Tibial nerve (tissue), 4 donors: ENCODE results near the gene HMX1. TPM values are rescaled to one million over a fixed set of nuclear protein-coding genes. Genes with fewer than 3 reads are reported as not detected.

ENCODE experiments used
- DNase-seq, 2 donors: peaks; one replicate each; pipeline ENCODE4 v3.0.0-alpha.2; 2019; ENCODE audit warnings: low spot score in 2 of 2
- H3K27ac ChIP-seq, 4 donors: fragments of 200-600 bp; sonication (generic) in 3 of 4; one replicate each; pipeline ENCODE4 v1.5.1; 2017 to 2019; ENCODE audit warnings: mild to moderate bottlenecking in 1 of 4
- H3K27me3 ChIP-seq, 2 donors: fragments of 200-600 bp; sonication (generic) in 1 of 2; one replicate each; pipeline versions ENCODE4 v1.5.1 to v1.6.0; 2017 to 2019
- H3K36me3 ChIP-seq, 3 donors: fragments of 200-600 bp; sonication (generic); one replicate each; pipeline ENCODE4 v1.5.1; 2018 to 2019
- H3K4me1 ChIP-seq, 4 donors: fragments of 200-600 bp; sonication (generic) in 3 of 4; one replicate each; pipeline ENCODE4 v1.5.1; 2017 to 2019
- H3K4me3 ChIP-seq, 4 donors: fragments of 200-600 bp; sonication (generic) in 3 of 4; one replicate each; pipeline ENCODE4 v1.5.1; 2017 to 2019; ENCODE audit warnings: mild to moderate bottlenecking in 1 of 4, moderate library complexity in 1 of 4
- H3K9me3 ChIP-seq, 4 donors: fragments of 200-600 bp; sonication (generic) in 3 of 4; one replicate each; pipeline ENCODE4 v1.5.1; 2017 to 2019
- EP300 ChIP-seq, 2 donors: sonication (generic); formaldehyde crosslinking; IDR thresholded peaks; one replicate each; pipeline ENCODE4 v1.6.1; 2017; ENCODE audit warnings: antibody characterized with exemption in 2 of 2, mild to moderate bottlenecking in 1 of 2
- POLR2A ChIP-seq, 2 donors: fragments of 450-650 bp; IDR thresholded peaks; one replicate each; pipeline ENCODE4 v1.6.1; 2017; ENCODE audit warnings: antibody characterized with exemption in 2 of 2, mild to moderate bottlenecking in 2 of 2, moderate library complexity in 2 of 2
- WGBS, 2 donors: methylation state at CpG; one replicate each; pipeline ENCODE4 v1.1.5; 2018; 5-methylcytosine and 5-hydroxymethylcytosine counted together
- total RNA-seq, 4 donors: library from RNA; depleted of rRNA; stranded (reverse); fragments of >200 nt; gene quantifications; one replicate each; pipeline ENCODE4 v1.1.0, GENCODE V29; 2016
- TF ChIP-seq, protein P1 (sequence below), 5 experiments: fragments of 200-600 bp in 3 of 5; fragments of 450-650 bp in 2 of 5; sonication (generic) in 3 of 5; IDR thresholded peaks; one replicate each; pipeline ENCODE4 v1.5.1; 2016 to 2019; ENCODE audit warnings: antibody characterized with exemption in 5 of 5, mild to moderate bottlenecking in 3 of 5, moderate library complexity in 2 of 5

HMX1 gene
- total RNA-seq, 4 donors from 2014 or later, result 0.21 TPM; not detected in 3

DNA sequence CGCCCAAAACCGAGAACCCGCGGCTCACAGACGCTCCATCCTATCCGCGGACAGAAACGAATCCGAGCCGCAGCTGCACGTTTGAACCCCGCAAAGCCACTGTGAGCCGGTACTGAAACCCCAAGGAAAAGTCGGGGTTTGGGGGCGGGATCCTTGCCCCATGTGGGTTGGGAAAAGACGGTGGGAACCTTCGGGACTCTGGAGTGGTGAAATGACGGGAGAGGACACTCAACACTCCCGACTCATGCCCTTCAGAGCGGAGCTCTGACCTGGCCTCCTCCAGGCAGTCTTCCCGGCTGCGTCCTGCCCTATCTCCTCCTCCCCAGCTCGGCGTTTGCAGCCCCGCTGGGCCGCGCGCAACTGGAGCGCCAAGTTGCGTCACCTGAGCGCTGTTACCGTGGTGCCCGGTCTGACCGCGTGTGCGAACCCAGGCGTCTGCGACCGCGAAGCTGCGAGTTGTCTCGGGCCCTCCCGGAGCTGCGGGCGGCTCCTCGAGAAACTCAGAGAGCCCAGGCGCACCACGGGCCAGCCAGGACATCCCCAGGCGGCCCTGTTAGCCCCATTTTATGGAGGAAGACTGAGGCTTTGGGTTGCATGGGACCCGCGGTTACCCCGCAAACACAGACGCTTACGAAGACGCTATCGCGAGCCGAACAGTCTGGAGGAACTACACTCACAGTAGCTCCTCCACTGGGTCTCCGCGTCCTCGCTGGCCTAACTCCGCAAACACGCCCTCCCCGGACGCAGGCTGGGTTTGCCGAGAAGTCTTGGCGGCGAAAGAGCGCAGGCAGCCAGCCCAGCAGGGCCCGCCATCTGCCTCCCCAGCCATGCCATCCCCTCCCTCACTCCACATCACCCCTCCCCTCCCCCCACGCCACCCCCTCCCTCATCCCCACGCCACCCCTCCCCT, 20.3 kb upstream of the HMX1 start:
- Histone ChIP-seq H3K27me3 (peaks cover 0 to 76% of the 10 kb centered on the region in 2 donors), H3K27ac (no peak overlapping the region), H3K4me1 (peaks cover 0 to 29% (median 0%) of the 10 kb centered on the region in 4 donors), H3K4me3 (no peak overlapping the region), H3K36me3 (no peaks in the 10 kb centered on the region), H3K9me3 (peaks cover 0 to 13% (median 0%) of the 10 kb centered on the region in 4 donors)
- no peak for DNase-seq
- TF ChIP-seq POLR2A (IDR thresholded peaks at IDR 0.05) (no peak), EP300 (IDR thresholded peaks at IDR 0.05) (no peak)
- TF ChIP-seq, protein P1, sequence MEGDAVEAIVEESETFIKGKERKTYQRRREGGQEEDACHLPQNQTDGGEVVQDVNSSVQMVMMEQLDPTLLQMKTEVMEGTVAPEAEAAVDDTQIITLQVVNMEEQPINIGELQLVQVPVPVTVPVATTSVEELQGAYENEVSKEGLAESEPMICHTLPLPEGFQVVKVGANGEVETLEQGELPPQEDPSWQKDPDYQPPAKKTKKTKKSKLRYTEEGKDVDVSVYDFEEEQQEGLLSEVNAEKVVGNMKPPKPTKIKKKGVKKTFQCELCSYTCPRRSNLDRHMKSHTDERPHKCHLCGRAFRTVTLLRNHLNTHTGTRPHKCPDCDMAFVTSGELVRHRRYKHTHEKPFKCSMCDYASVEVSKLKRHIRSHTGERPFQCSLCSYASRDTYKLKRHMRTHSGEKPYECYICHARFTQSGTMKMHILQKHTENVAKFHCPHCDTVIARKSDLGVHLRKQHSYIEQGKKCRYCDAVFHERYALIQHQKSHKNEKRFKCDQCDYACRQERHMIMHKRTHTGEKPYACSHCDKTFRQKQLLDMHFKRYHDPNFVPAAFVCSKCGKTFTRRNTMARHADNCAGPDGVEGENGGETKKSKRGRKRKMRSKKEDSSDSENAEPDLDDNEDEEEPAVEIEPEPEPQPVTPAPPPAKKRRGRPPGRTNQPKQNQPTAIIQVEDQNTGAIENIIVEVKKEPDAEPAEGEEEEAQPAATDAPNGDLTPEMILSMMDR (IDR thresholded peaks at IDR 0.05), result no peak
- 4 to 5% methylated on average over 58 of the region's 72 CpGs for WGBS, 2 donors

- H3K4me3 ChIP-seq, result no peak overlapping the region
- H3K4me1 ChIP-seq, result peaks cover 0 to 29% (median 0%) of the 10 kb centered on the region in 4 donors
- 7 to 19% methylated on average over 8 to 14 of the region's 15 CpGs for WGBS, 2 donors
- TF ChIP-seq EP300 (IDR thresholded peaks at IDR 0.05) (no peak), POLR2A (IDR thresholded peaks at IDR 0.05) (no peak)
- TF ChIP-seq, protein P1 (IDR thresholded peaks at IDR 0.05), result no peak
- peaks cover 0 to 79% of the 10 kb centered on the region in 2 donors for H3K27me3 ChIP-seq
- H3K9me3 ChIP-seq, result peaks cover 0 to 20% (median 0%) of the 10 kb centered on the region in 4 donors
- no peaks in the 10 kb centered on the region for H3K36me3 ChIP-seq
- no peak overlapping the region for H3K27ac ChIP-seq
- DNase-seq, result no peak
Observed at GRCh38 chr4:8891255-8891645, 19.6 kb upstream of the HMX1 start.

DNA sequence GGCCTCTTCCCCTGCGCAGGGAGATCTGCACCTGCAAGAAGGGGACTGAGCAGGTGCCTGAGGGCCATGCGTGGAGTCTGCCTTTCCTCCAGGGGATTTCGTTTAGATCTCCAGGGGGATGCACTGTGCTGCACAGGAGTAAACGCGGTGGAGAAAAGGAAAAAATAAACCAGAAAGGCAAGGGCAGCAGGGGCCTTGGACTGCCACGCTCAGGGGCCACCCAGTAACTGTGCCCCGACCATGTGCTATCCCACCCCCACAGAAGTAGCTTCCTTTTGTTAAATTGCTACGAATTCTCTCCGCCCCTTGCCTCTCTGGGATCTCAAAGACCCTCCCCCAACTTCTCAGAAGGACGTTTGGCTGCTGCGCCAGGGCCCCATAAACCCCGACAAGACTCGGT, 17.2 kb upstream of the HMX1 start:
- Histone ChIP-seq H3K36me3 (no peaks in the 10 kb centered on the region), H3K27me3 (peaks cover 0 to 56% of the 10 kb centered on the region in 2 donors), H3K4me3 (no peak overlapping the region), H3K9me3 (peaks cover 0 to 21% (median 0%) of the 10 kb centered on the region in 4 donors), H3K27ac (no peak overlapping the region), H3K4me1 (peaks cover 0 to 23% (median 0%) of the 10 kb centered on the region in 4 donors)
- TF ChIP-seq EP300 (IDR thresholded peaks at IDR 0.05), result no peak
- TF ChIP-seq POLR2A (IDR thresholded peaks at IDR 0.05), result no peak
- TF ChIP-seq, protein P1 (IDR thresholded peaks at IDR 0.05), result no peak
- DNase-seq, result no peak
- 5 to 8% methylated on average over 13 of the region's 13 CpGs for WGBS, 2 donors

GRCh38 chr4:8886612-8887406, 15.2 kb upstream of the HMX1 start:
- WGBS, 2 donors, result 88 to 92% methylated on average over 10 of the region's 10 CpGs
- no peak overlapping the region for H3K27ac ChIP-seq
- no peak overlapping the region for H3K4me3 ChIP-seq
- peaks cover 0 to 21% (median 0%) of the 10 kb centered on the region in 4 donors for H3K9me3 ChIP-seq
- no peaks in the 10 kb centered on the region for H3K36me3 ChIP-seq
- peaks cover 0 to 35% of the 10 kb centered on the region in 2 donors for H3K27me3 ChIP-seq
- TF ChIP-seq, protein P1 (IDR thresholded peaks at IDR 0.05), result peak in 1 of 5 experiments; percentile 6
- no peak for TF ChIP-seq POLR2A (IDR thresholded peaks at IDR 0.05)
- DNase-seq, result no peak
- peaks cover 0 to 3% (median 0%) of the 10 kb centered on the region in 4 donors for H3K4me1 ChIP-seq
